GM18520 (cell line): Measurements from ENCODE around the gene AAK1.
"Not testable (repeated sequence)": the region's sequence is repeated elsewhere in the genome, so short reads cannot be mapped to it uniquely, and the experiment has no call there.

ENCODE experiments used
- ATAC-seq: cut with Tn5 transposase; IDR thresholded peaks from one replicate; pipeline ENCODE4 v1.9.1; 2021; ENCODE audit not compliant: unreplicated experiment

The AAK1 gene

DNA sequence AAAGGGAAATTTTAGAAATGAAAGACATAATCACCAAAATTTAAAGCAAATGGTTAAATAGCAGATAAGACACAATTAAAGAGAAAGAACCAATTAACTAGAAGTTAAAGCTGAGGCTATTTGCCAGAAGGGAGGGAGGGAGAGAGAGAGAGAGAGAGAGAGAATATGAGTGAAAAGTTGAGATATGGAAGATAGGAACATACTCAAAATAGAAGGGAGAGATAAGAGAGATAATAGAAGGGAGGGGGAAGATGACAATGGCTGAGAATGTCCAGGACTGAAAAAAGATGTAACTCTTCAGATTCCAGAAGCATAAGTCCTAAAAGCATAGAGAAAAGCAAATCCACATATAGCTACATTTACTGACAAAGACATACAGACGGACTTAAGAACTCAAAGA, 17.1 kb upstream of the AAK1 start:
- no peak for ATAC-seq

DNA sequence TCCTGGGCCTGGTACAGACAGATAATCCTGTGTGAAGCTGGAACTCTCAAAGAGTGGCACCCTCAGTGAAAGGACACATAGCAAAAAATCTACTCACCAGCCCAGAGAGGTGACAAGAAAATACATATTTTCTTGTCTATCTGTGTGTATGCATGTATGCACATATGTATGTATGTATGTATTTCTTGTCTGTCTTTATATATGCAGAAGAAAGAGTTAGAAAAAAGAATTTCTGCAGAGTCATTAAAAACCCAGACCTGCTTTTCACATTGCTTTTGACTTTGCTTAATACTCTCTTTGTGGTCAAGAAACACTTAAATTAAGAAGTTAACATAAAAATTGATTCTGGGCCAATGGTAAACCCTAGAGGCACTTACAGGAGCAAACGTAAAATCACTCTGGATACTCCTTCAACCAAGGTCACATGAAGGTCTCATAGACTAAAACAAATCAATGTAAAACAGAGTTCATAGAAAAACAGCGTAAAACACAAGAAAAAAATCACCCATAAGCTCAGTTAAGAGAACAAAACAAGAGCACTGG, 16.5 kb upstream of the AAK1 start:
- ATAC-seq = no peak

GRCh38 chr2:69659349-69659748, 15.8 kb upstream of the AAK1 start:
- no peak for ATAC-seq

- no peak for ATAC-seq
Observed at GRCh38 chr2:69652206-69652605, 8.7 kb upstream of the AAK1 start.

DNA sequence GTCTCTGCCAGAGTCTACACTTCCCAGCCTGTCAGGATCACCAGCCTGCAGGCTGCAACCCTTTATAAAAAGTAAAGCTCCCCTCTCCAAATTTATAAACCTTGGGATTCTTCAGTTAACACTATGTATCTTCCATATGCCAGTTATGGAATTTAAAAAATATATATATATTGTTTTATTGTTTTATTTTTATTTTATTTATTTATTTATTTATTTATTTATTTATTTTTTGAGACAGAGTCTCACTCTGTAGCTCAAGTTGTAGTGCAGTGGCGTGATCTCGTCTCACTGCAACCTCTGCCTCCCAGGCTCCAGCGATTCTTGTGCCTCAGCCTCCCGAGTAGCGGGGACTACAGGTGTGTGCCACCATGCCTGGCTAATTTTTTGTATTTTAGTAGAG, 3.7 kb upstream of the AAK1 start:
- ATAC-seq = not testable (repeated sequence)

DNA sequence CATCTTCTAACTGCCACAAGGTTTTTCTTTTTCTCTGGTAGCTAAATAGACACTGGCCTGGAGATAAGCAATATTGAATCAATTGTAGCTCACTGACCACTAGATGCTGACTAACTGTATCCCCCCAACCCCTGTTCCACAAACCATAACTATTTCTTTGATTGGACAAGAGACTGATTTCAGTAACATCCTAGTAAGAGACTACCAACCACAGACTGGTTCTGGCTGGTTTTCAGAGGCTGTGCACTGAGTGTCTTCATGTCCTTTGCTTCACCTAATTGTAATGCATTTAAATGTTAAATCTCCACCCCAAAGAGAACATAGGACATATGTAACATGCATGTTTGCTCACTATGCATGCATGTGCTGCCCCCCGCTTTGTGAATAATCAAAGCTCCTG, 3.2 kb upstream of the AAK1 start:
- no peak for ATAC-seq

GRCh38 chr2:69645921-69646320, 2.4 kb upstream of the AAK1 start:
- ATAC-seq = no peak

GRCh38 chr2:69645031-69645431, 1.5 kb upstream of the AAK1 start:
- ATAC-seq = no peak

DNA sequence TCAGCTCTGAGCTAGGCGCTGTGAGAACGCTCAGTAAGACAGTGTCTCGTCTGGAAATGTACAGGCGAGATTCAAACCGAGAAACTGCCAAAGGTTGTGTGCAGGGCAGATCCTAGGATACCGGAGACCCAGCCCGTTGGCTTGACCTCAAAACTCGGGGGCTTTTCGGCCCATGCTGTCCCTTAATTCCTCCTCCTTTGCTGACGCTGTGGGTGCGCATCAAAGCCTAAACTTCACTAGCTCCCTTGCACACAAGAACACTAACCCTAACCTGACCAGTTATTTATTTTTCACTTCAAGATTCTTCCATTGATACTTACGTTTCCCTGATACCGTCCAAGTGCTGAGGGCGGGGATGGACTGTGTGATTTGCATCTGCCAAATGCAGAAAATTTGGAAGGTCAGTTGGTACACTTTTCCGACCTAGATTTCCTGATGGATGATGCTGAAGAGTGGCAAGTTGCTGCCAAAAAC, 1.0 kb upstream of the AAK1 start:
- ATAC-seq = no peak

DNA sequence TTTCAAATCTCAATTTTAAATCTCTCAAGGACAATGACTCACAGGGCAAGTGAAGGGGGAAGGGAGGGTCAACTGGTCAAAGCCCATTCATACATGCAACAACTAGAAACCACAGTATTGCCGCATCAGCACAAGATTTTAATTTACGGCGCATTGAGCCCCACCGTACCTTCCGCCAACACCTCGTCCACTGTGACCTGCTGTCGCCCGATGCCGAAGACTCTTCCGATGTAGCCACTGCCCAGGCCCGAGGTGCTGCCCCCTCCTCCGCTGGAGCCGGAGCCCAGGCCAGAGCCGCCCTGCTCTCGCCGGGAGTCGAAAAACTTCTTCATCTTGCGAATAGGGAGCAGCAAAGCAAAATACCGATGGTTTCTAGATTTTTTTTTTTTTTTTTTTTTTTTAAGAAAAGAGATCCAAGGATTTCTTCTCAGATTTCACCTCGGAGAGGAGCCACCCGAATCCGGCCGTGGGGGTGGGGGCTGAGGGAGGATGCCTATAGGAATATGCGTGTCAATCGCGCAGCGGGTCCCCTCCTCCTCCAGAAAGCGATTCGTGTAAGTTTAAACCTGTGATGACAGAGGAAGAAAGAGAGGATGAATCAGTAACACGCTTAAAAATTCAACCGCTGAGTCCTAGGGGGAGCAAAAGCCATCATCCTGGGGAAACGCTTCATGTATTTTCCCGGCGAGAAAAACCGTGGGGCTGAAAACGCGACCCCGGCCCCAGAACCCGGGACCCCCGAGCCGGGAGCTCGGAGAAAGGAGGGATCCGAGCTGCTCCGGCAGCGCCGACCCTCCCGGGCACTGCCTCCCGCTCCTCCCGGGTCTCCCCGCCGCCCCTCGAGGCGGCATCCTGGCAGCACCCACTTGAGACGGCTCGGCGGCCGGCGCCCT, 584 bp downstream of the AAK1 start:
- no peak for ATAC-seq

DNA sequence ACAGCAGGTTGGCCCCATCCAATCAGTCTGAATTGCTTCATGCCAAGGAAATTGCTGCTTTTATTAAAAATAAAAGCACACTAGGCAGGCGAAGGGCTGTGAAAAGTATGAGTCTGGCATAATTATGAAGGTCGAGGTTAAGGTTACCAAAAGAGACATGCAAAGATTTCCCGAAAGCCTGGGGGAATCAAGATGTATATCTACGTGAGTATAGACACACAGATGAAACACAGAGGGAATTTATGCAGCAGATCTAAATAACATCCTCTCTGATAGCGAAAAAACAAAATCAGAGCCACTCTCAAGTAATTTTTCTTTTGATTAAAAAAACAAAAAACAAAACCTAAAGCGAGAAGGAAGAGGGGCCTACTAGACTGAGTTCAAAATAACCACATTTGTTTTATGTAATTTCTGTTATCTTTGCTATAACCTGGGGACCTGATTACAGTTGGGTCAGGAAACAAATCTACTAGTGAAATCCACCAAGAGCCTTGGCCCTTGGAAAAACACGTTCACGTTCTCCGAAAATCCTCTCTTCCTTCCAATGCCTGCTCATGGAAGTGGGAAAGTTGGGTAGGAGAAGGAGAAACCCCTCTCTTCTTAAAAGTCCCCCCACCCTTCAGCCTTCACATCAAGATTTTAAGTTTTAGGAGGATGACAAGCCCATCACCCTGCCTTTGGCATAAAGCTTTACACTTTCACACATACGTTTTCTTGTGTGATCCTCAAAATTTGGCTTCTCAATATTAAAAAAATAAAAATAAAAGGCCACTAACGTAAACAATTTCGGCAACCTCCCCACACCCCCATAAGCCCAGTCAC, 1.4 kb downstream of the AAK1 start:
- ATAC-seq = no peak

DNA sequence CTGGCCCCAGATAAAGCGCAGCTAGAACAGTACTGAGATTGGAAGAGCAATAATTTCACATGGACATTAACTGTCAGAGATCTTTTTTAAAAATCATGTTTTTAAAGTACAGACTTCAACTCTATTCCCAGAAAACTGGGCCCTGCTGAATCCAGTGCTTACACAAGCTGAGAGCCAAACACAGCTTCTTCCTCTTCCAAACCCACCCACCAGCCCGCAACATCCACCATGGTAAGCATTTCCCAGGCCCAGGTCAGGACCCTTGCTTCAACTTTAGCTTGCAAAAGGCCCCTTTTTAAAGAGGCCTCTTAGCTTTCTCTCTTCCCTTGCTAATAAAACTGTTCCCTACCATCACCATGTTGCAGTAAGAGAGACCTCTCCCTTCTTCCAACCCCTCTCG, 2.1 kb downstream of the AAK1 start:
- ATAC-seq = no peak

DNA sequence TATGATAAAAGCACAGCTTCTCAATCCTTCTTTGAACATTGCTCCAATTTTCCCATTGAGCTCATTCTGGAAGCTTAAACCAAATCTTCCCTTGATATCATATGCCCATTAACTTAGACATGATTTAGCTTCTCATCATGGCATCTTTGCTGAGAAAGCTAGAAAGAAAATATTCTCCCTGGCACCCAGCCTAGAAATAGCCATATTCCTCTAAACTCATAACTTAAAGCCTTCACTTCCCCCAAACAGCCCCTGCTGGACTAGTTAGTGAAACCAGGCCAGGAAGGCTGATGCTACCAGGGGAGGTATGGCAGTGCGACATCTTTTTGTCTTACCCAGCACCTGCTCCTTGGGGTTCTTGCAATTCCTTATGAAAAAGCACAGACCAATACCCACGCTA, 4.3 kb downstream of the AAK1 start:
- ATAC-seq = no peak

DNA sequence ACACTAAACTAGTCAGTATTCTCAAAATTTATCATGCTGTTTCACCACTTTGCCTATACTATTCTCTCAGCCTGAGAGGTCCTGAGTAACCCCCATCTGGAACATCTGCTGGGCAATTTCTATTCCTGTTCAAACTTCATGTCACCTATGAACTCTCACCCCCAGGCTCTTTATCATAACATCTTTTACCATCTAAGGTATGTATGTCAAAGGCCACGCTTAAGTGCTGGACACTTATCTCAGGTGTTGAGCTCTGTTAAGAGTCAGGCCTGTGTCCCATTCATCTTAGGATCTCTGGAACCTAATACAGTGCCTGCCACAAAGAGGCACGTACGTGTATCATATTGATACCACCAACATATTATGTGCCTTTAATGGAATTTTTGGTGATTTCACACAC, 4.9 kb downstream of the AAK1 start:
- ATAC-seq = no peak

- no peak for ATAC-seq
Observed at GRCh38 chr2:69637923-69638322, 5.6 kb downstream of the AAK1 start.

DNA sequence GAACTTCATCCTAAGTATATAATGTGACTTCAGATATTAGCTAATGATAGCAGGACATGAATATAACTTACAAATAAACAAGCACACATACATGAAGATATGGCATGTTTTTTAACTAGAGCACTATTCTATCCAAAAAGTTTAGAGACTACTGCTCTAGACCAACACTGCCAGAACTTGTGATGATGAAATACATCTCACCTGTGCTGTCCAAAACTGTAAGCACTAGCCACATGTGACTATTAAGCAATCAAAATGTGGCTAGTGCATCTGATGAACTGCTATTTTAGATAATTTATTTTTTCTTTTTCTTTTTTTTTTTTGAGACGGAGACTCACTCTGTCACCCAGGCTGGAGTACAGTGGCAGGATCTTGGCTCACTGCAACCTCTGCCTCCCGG, 7.1 kb downstream of the AAK1 start:
- ATAC-seq = no peak

- no peak for ATAC-seq
Observed at GRCh38 chr2:69635432-69635831, 8.1 kb downstream of the AAK1 start.

DNA sequence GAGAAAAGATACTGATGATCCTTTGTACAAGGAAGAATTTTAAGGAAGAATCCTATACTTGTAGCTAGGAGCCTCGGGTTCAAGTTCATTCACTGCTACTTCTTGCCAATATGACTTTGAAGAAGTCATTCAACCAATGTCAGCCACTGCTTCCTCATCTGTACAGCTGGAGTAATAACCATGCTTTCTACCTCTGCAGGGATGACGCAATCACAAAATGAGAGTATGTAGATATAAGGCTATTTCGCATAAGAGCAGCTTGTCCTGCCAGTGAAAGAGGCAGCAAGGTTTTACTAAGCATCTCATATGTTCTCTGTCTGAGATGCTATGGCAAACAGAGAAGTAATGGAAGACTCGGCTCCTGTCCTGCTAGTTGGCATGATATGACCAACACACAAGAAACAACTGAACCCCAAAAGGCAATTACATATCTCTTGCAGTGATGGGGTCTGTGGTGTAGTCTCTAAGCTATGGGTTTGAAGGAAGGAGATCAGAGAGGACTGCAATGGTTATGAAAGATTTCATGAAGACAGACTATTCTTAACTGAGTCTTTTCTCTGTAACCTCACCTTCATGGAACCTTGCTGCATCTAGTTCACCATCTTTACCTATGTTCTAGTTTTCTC, 9.2 kb downstream of the AAK1 start:
- ATAC-seq = no peak

- ATAC-seq = no peak
Observed at GRCh38 chr2:69631402-69631801, 12.1 kb downstream of the AAK1 start.

- no peak for ATAC-seq
Observed at GRCh38 chr2:69629921-69630608, 13.5 kb downstream of the AAK1 start.
